HG03460 (cell line): ENCODE data around the gene PTGER3.
A peak's percentile ranks its signal among the peaks of the same experiment; 100 is the strongest.
"Not testable (repeated sequence)": the region's sequence is repeated elsewhere in the genome, so short reads cannot be mapped to it uniquely, and the experiment has no call there.

Source experiments
- ATAC-seq: cut with Tn5 transposase; IDR thresholded peaks from one replicate; pipeline ENCODE4 v1.9.1; 2021; ENCODE audit not compliant: unreplicated experiment

The PTGER3 gene

GRCh38 chr1:71014178-71014579 lies 33.4 kb downstream of the PTGER3 start:
- ATAC-seq = no peak

- no peak for ATAC-seq
Observed at GRCh38 chr1:71002709-71003475, 44.7 kb downstream of the PTGER3 start.

- ATAC-seq = no peak
Observed at GRCh38 chr1:71001624-71002023, 46.0 kb downstream of the PTGER3 start.

GRCh38 chr1:70997793-70998192 lies 49.8 kb downstream of the PTGER3 start:
- no peak for ATAC-seq

- ATAC-seq = no peak
Observed at GRCh38 chr1:70994753-70995268, 52.8 kb downstream of the PTGER3 start.

GRCh38 chr1:70993798-70994197 lies 53.8 kb downstream of the PTGER3 start:
- ATAC-seq = no peak

GRCh38 chr1:70992521-70992920 lies 55.1 kb downstream of the PTGER3 start:
- ATAC-seq = no peak

- ATAC-seq = no peak
Observed at GRCh38 chr1:70990469-70991253, 57.0 kb downstream of the PTGER3 start.

GRCh38 chr1:70987497-70987896 lies 60.1 kb downstream of the PTGER3 start:
- no peak for ATAC-seq

GRCh38 chr1:70985776-70986225 lies 61.8 kb downstream of the PTGER3 start:
- ATAC-seq = not testable (repeated sequence)

- ATAC-seq = not testable (repeated sequence)
Observed at GRCh38 chr1:70985278-70985677, 62.3 kb downstream of the PTGER3 start.

- no peak for ATAC-seq
Observed at GRCh38 chr1:70980361-70980760, 67.3 kb downstream of the PTGER3 start.

- ATAC-seq = no peak
Observed at GRCh38 chr1:70979881-70980280, 67.7 kb downstream of the PTGER3 start.

- ATAC-seq = no peak
Observed at GRCh38 chr1:70979313-70979712, 68.3 kb downstream of the PTGER3 start.

GRCh38 chr1:70978623-70979022 lies 69.0 kb downstream of the PTGER3 start:
- no peak for ATAC-seq

- no peak for ATAC-seq
Observed at GRCh38 chr1:70977575-70977974, 70.0 kb downstream of the PTGER3 start.

- ATAC-seq = no peak
Observed at GRCh38 chr1:70977041-70977440, 70.6 kb downstream of the PTGER3 start.

GRCh38 chr1:70973754-70974153 lies 73.9 kb downstream of the PTGER3 start:
- ATAC-seq = no peak

- ATAC-seq = no peak
Observed at GRCh38 chr1:70970407-70970806, 77.2 kb downstream of the PTGER3 start.

- ATAC-seq = peak; percentile 62
Observed at GRCh38 chr1:70966018-70966638, 81.5 kb downstream of the PTGER3 start.

- ATAC-seq = no peak
Observed at GRCh38 chr1:70963374-70963773, 84.2 kb downstream of the PTGER3 start.
